Smooth muscle cell (in vitro differentiated cells): ENCODE measurements around the gene MMP10. TPM values are rescaled to one million over a fixed set of nuclear protein-coding genes. Genes with fewer than 3 reads are reported as not detected.
"Not testable (repeated sequence)": the region's sequence is repeated elsewhere in the genome, so short reads cannot be mapped to it uniquely, and the experiment has no call there.

Experiments used
- DNase-seq: peaks from one replicate; lab custom pipeline; 2025; ENCODE audit not compliant: unreplicated experiment; lab: John Stamatoyannopoulos, UW
- H2AFZ ChIP-seq: fragments of 200-600 bp; sonication (generic); 2 replicates; pipeline ENCODE4 v1.6.0; 2016; ENCODE audit warnings: antibody characterized with exemption, low read depth, mild to moderate bottlenecking
- H3F3A ChIP-seq: fragments of 200-600 bp; sonication (generic); 2 replicates; pipeline ENCODE4 v1.6.0; 2017; ENCODE audit warnings: antibody characterized with exemption, low read depth
- H3K27ac ChIP-seq: fragments of 200-600 bp; sonication (generic); 2 replicates; pipeline ENCODE4 v1.5.1; 2016; ENCODE audit warnings: low read depth, mild to moderate bottlenecking
- H3K27me3 ChIP-seq: fragments of 200-600 bp; sonication (generic); 2 replicates; pipeline ENCODE4 v1.6.1; 2016; ENCODE audit warnings: low read depth, mild to moderate bottlenecking
- H3K36me3 ChIP-seq: fragments of 200-600 bp; sonication (generic); 2 replicates; pipeline ENCODE4 v1.5.1; 2016; ENCODE audit warnings: low read depth
- H3K4me1 ChIP-seq: fragments of 200-600 bp; sonication (generic); 2 replicates; pipeline ENCODE4 v1.5.1; 2016; ENCODE audit warnings: low read depth
- H3K4me2 ChIP-seq: fragments of 200-600 bp; sonication (generic); 2 replicates; pipeline ENCODE4 v1.6.0; 2016; ENCODE audit warnings: mild to moderate bottlenecking
- H3K4me3 ChIP-seq: fragments of 200-600 bp; sonication (generic); 2 replicates; pipeline ENCODE4 v1.5.1; 2016; ENCODE audit warnings: mild to moderate bottlenecking
- H3K79me2 ChIP-seq: fragments of 200-600 bp; sonication (generic); 2 replicates; pipeline ENCODE4 v1.6.0; 2016; ENCODE audit warnings: low read depth, mild to moderate bottlenecking
- H3K9ac ChIP-seq: fragments of 200-600 bp; sonication (generic); 2 replicates; pipeline ENCODE4 v1.6.0; 2016; ENCODE audit warnings: low read depth
- H3K9me3 ChIP-seq: fragments of 200-600 bp; sonication (generic); replicated peaks from 2 replicates; pipeline ENCODE4 v1.5.1; 2016; ENCODE audit warnings: low read depth
- H4K20me1 ChIP-seq: fragments of 200-600 bp; sonication (generic); 2 replicates; pipeline ENCODE4 v1.6.0; 2016; ENCODE audit warnings: low read depth
- WGBS: methylation state at CpG from one replicate; pipeline ENCODE4 v1.1.7; 2016; ENCODE audit warnings: low lambda C conversion rate; 5-methylcytosine and 5-hydroxymethylcytosine counted together
- polyA plus RNA-seq: library from polyadenylated mRNA; unstranded; fragments of >200 nt; fragmentation: Nextera tagmentation; extraction: Ambion mirVana; gene quantifications from 2 replicates; pipeline ENCODE4 v1.2.1, GENCODE V29; 2016
- total RNA-seq: library from RNA; depleted of rRNA; stranded (reverse); fragments of >200 nt; gene quantifications from 2 replicates; pipeline ENCODE4 v1.2.3, GENCODE V29; 2014
- TF ChIP-seq, protein P1 (sequence below): fragments of 200-600 bp; sonication (generic); IDR thresholded peaks from 2 replicates; pipeline ENCODE4 v1.5.1; 2017; ENCODE audit warnings: borderline replicate concordance, mild to moderate bottlenecking, antibody characterized with exemption; ENCODE audit not compliant: insufficient read depth, poor library complexity, severe bottlenecking

The MMP10 gene
- total and polyA plus RNA-seq, 2 experiments from 2014 or later = 1.1 to 7.3 TPM

- H3K27me3 ChIP-seq = no peaks in the 10 kb centered on the region
- no peaks in the 10 kb centered on the region for H3K36me3 ChIP-seq
- H3K4me1 ChIP-seq = no peaks in the 10 kb centered on the region
- no peaks in the 10 kb centered on the region for H3K79me2 ChIP-seq
- H3K9ac ChIP-seq = no peak overlapping the region
- no peaks in the 10 kb centered on the region for H3F3A ChIP-seq
- H3K4me2 ChIP-seq = no peak overlapping the region
- H3K9me3 ChIP-seq = no peaks in the 10 kb centered on the region
- no peaks in the 10 kb centered on the region for H4K20me1 ChIP-seq
- no peak overlapping the region for H3K27ac ChIP-seq
- no peak overlapping the region for H2AFZ ChIP-seq
- TF ChIP-seq, protein P1, sequence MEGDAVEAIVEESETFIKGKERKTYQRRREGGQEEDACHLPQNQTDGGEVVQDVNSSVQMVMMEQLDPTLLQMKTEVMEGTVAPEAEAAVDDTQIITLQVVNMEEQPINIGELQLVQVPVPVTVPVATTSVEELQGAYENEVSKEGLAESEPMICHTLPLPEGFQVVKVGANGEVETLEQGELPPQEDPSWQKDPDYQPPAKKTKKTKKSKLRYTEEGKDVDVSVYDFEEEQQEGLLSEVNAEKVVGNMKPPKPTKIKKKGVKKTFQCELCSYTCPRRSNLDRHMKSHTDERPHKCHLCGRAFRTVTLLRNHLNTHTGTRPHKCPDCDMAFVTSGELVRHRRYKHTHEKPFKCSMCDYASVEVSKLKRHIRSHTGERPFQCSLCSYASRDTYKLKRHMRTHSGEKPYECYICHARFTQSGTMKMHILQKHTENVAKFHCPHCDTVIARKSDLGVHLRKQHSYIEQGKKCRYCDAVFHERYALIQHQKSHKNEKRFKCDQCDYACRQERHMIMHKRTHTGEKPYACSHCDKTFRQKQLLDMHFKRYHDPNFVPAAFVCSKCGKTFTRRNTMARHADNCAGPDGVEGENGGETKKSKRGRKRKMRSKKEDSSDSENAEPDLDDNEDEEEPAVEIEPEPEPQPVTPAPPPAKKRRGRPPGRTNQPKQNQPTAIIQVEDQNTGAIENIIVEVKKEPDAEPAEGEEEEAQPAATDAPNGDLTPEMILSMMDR = no peak
- no peak overlapping the region for H3K4me3 ChIP-seq
- DNase-seq = no peak
Measured at GRCh38 chr11:102734650-102735049, 45.8 kb downstream of the MMP10 start.

- Histone ChIP-seq H3K27ac (no peak overlapping the region), H2AFZ (no peak overlapping the region), H3K4me3 (no peak overlapping the region), H4K20me1 (no peaks in the 10 kb centered on the region), H3K27me3 (no peaks in the 10 kb centered on the region), H3K79me2 (no peaks in the 10 kb centered on the region), H3K9me3 (no peaks in the 10 kb centered on the region), H3K4me2 (no peak overlapping the region), H3K9ac (no peak overlapping the region), H3K4me1 (no peaks in the 10 kb centered on the region), H3K36me3 (no peaks in the 10 kb centered on the region), H3F3A (no peaks in the 10 kb centered on the region)
- no peak for DNase-seq
- TF ChIP-seq, protein P1 = peak; percentile 81
- WGBS = 37% methylated on average over 8 of the region's 8 CpGs
Measured at GRCh38 chr11:102733232-102733875, 47.1 kb downstream of the MMP10 start.

DNA sequence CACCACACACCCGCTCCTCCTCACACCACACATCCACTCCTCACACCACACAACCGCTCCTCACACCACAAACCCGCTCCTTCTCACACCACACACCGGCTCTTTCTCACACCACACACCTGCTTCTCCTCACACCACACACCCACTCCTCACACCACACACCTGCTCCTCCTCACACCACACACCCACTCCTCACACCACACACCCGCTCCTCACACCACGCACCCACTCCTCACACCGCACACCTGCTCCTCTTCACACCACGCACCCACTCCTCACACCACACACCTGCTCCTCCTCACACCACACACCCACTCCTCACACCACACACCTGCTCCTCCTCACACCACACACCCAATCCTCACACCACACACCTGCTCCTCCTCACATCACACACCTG lies 49.5 kb downstream of the MMP10 start:
- not testable (repeated sequence) for H3K27ac ChIP-seq, H3K4me3 ChIP-seq, H3K36me3 ChIP-seq, H3K27me3 ChIP-seq, H3K9me3 ChIP-seq, H3K79me2 ChIP-seq, H3F3A ChIP-seq, DNase-seq, H2AFZ ChIP-seq, H4K20me1 ChIP-seq, H3K4me1 ChIP-seq, H3K4me2 ChIP-seq, H3K9ac ChIP-seq
- WGBS = 54% methylated on average over 5 of the region's 8 CpGs

- Histone ChIP-seq H3K36me3 (no peaks in the 10 kb centered on the region), H3K79me2 (no peaks in the 10 kb centered on the region), H3K9me3 (no peaks in the 10 kb centered on the region), H3K4me2 (no peak overlapping the region), H2AFZ (no peak overlapping the region), H3K4me1 (peaks cover 2% of the 10 kb centered on the region), H3F3A (no peaks in the 10 kb centered on the region), H3K27ac (no peak overlapping the region), H3K9ac (no peak overlapping the region), H4K20me1 (no peaks in the 10 kb centered on the region), H3K4me3 (no peak overlapping the region), H3K27me3 (no peaks in the 10 kb centered on the region)
- TF ChIP-seq, protein P1 = no peak
- 53% methylated on average over 8 of the region's 9 CpGs for WGBS
- DNase-seq = no peak
Measured at GRCh38 chr11:102729849-102730815, 50.3 kb downstream of the MMP10 start.
